ENCODE measurements around the gene DBH. TPM values are rescaled to one million over a fixed set of nuclear protein-coding genes. Genes with fewer than 3 reads are reported as not detected.

DBH gene
- total and polyA plus RNA-seq, 8 donors, result 0.08 to 2.2 (median 1.3) TPM

GRCh38 chr9:133638711-133639110 is 2.5 kb downstream of the DBH start:
- TF ChIP-seq CTCF (IDR thresholded peaks at IDR 0.05), result no peak
- Histone ChIP-seq H3K4me1 (no peaks in the 10 kb centered on the region), H3K27me3 (peaks cover 0 to 9% of the 10 kb centered on the region in 2 donors), H3K4me3 (no peak overlapping the region), H3K36me3 (no peaks in the 10 kb centered on the region), H3K9me3 (no peaks in the 10 kb centered on the region), H3K27ac (no peak overlapping the region)
- ATAC-seq (no peak), DNase-seq (peak in 1 of 4 donors; percentile 46)
- intact Hi-C loops (cut with DNase I), result no loop called here

- intact Hi-C loops (cut with DNase I), result no loop called here
- Histone ChIP-seq H3K4me3 (no peak overlapping the region), H3K27me3 (peaks cover 0 to under 1% of the 10 kb centered on the region in 2 donors), H3K27ac (no peak overlapping the region), H3K4me1 (no peaks in the 10 kb centered on the region), H3K9me3 (no peaks in the 10 kb centered on the region), H3K36me3 (no peaks in the 10 kb centered on the region)
- no peak for TF ChIP-seq CTCF (IDR thresholded peaks at IDR 0.05)
- ATAC-seq, result no peak
- DNase-seq, result peak in 1 of 4 donors; percentile 45
Observed at GRCh38 chr9:133639613-133640012, 3.5 kb downstream of the DBH start.

- H3K4me3 ChIP-seq, result no peak overlapping the region
- DNase-seq (peak in 1 of 4 donors; percentile 52), ATAC-seq (no peak)
- H3K9me3 ChIP-seq, result no peaks in the 10 kb centered on the region
- no peaks in the 10 kb centered on the region for H3K36me3 ChIP-seq
- H3K27me3 ChIP-seq, result no peaks in the 10 kb centered on the region
- no peak for TF ChIP-seq CTCF (IDR thresholded peaks at IDR 0.05)
- H3K27ac ChIP-seq, result no peak overlapping the region
- H3K4me1 ChIP-seq, result no peaks in the 10 kb centered on the region
- intact Hi-C loops (cut with DNase I), result no loop called here
Observed at GRCh38 chr9:133640160-133640559, 4.0 kb downstream of the DBH start.

GRCh38 chr9:133640580-133641395 is 4.6 kb downstream of the DBH start:
- ATAC-seq, result no peak
- intact Hi-C loops (cut with DNase I), result no loop called here
- no peaks in the 10 kb centered on the region for H3K27me3 ChIP-seq
- no peak overlapping the region for H3K27ac ChIP-seq
- H3K36me3 ChIP-seq, result no peaks in the 10 kb centered on the region
- peak in 1 of 4 donors; percentile 41 for DNase-seq
- H3K9me3 ChIP-seq, result no peaks in the 10 kb centered on the region
- TF ChIP-seq CTCF (IDR thresholded peaks at IDR 0.05), result no peak
- H3K4me3 ChIP-seq, result no peak overlapping the region
- H3K4me1 ChIP-seq, result no peaks in the 10 kb centered on the region

GRCh38 chr9:133641396-133641655 is 5.2 kb downstream of the DBH start:
- Histone ChIP-seq H3K4me3 (no peak overlapping the region), H3K4me1 (no peaks in the 10 kb centered on the region), H3K9me3 (no peaks in the 10 kb centered on the region), H3K27ac (no peak overlapping the region), H3K36me3 (no peaks in the 10 kb centered on the region), H3K27me3 (no peaks in the 10 kb centered on the region)
- ATAC-seq (no peak), DNase-seq (peak in 1 of 4 donors; percentile 48)
- TF ChIP-seq CTCF (IDR thresholded peaks at IDR 0.05), result no peak
- intact Hi-C loops (cut with DNase I), result no loop called here
